Tibial artery (tissue), 4 donors: ENCODE data around the gene DUSP6.

Experiments
- DNase-seq, 2 donors: peaks; one replicate each; pipeline ENCODE4 v3.0.0-alpha.2; 2019
- H3K27ac ChIP-seq, 2 donors: fragments of 200-600 bp; sonication (generic) in 1 of 2; 1 replicate in 1 of 2; 2 replicates in 1 of 2; pipeline ENCODE4 v1.5.1; 2018 to 2019; ENCODE audit warnings: mild to moderate bottlenecking in 1 of 2
- H3K27me3 ChIP-seq, 2 donors: fragments of 200-600 bp; sonication (generic) in 1 of 2; one replicate each; pipeline versions ENCODE4 v1.5.1 to v1.6.0; 2016 to 2019
- H3K36me3 ChIP-seq, 3 donors: fragments of 200-600 bp; sonication (generic) in 2 of 3; one replicate each; pipeline ENCODE4 v1.5.1; 2016 to 2019; ENCODE audit warnings: mild to moderate bottlenecking in 2 of 3
- H3K4me1 ChIP-seq, 4 donors: fragments of 200-600 bp; sonication (generic) in 2 of 4; 1 replicate in 3 of 4; 2 replicates in 1 of 4; pipeline ENCODE4 v1.5.1; 2016 to 2019
- H3K4me3 ChIP-seq, 2 donors: fragments of 200-600 bp; sonication (generic) in 1 of 2; 1 replicate in 1 of 2; 2 replicates in 1 of 2; pipeline ENCODE4 v1.5.1; 2018 to 2019; ENCODE audit warnings: mild to moderate bottlenecking in 2 of 2
- H3K9me3 ChIP-seq, 3 donors: fragments of 200-600 bp; sonication (generic) in 1 of 3; one replicate each; pipeline ENCODE4 v1.5.1; 2016 to 2019
- intact Hi-C: fragments of 100-400 bp; cut with DNase I; formaldehyde crosslinking; loops from one replicate; pipeline ENCODE4 v1.15.0; 2023; ENCODE audit warnings: low total_unique reads
- TF ChIP-seq, protein P1 (sequence below), 2 experiments: fragments of 200-600 bp in 1 of 2; fragments of 450-650 bp in 1 of 2; IDR thresholded peaks; one replicate each; pipeline ENCODE4 v1.5.1; 2017 to 2019; ENCODE audit warnings: antibody characterized with exemption in 2 of 2, mild to moderate bottlenecking in 1 of 2, moderate library complexity in 1 of 2

DUSP6 gene

GRCh38 chr12:89306827-89307473, 45.4 kb downstream of the DUSP6 start:
- Histone ChIP-seq H3K36me3 (no peaks in the 10 kb centered on the region), H3K4me1 (peaks cover 0 to 21% (median 4%) of the 10 kb centered on the region in 4 donors), H3K4me3 (no peak overlapping the region), H3K27me3 (no peaks in the 10 kb centered on the region), H3K9me3 (no peaks in the 10 kb centered on the region), H3K27ac (no peak overlapping the region)
- intact Hi-C loops: no loop called here
- TF ChIP-seq, protein P1, sequence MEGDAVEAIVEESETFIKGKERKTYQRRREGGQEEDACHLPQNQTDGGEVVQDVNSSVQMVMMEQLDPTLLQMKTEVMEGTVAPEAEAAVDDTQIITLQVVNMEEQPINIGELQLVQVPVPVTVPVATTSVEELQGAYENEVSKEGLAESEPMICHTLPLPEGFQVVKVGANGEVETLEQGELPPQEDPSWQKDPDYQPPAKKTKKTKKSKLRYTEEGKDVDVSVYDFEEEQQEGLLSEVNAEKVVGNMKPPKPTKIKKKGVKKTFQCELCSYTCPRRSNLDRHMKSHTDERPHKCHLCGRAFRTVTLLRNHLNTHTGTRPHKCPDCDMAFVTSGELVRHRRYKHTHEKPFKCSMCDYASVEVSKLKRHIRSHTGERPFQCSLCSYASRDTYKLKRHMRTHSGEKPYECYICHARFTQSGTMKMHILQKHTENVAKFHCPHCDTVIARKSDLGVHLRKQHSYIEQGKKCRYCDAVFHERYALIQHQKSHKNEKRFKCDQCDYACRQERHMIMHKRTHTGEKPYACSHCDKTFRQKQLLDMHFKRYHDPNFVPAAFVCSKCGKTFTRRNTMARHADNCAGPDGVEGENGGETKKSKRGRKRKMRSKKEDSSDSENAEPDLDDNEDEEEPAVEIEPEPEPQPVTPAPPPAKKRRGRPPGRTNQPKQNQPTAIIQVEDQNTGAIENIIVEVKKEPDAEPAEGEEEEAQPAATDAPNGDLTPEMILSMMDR (IDR thresholded peaks at IDR 0.05): no peak
- no peak for DNase-seq

DNA sequence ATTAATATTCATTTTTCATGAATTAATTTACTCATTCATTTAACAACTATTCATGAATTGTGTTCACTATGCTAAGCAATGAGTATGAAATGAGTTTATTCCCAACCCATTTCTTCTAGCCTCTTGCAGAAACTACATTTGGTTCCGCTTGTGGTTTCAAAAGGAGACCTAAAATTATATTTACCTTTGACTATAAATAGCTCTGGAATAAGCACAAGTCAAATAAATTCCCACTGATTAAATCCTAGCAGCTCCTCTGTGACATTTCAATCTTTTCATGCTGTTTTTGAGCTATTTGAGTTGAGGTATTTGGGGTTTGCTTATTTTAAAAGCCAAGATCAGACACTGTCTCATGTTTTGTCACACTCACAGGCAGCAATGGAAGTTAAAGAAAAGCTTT, 46.9 kb downstream of the DUSP6 start:
- peaks cover 0 to 20% (median 4%) of the 10 kb centered on the region in 4 donors for H3K4me1 ChIP-seq
- no peaks in the 10 kb centered on the region for H3K36me3 ChIP-seq
- TF ChIP-seq, protein P1 (IDR thresholded peaks at IDR 0.05): no peak
- no peaks in the 10 kb centered on the region for H3K27me3 ChIP-seq
- H3K4me3 ChIP-seq: no peak overlapping the region
- H3K9me3 ChIP-seq: no peaks in the 10 kb centered on the region
- intact Hi-C loops: no loop called here
- H3K27ac ChIP-seq: peak overlapping the region in 1 of 2 donors; percentile 23
- no peak for DNase-seq

- Histone ChIP-seq H3K27ac (no peak overlapping the region), H3K4me3 (no peak overlapping the region), H3K9me3 (no peaks in the 10 kb centered on the region), H3K4me1 (peaks cover 0 to 4% (median 0%) of the 10 kb centered on the region in 4 donors), H3K27me3 (no peaks in the 10 kb centered on the region), H3K36me3 (no peaks in the 10 kb centered on the region)
- intact Hi-C loops: no loop called here
- TF ChIP-seq, protein P1 (IDR thresholded peaks at IDR 0.05): no peak
- DNase-seq: no peak
Measured at GRCh38 chr12:89299931-89300330, 52.4 kb downstream of the DUSP6 start.

- Histone ChIP-seq H3K27ac (no peak overlapping the region), H3K36me3 (no peaks in the 10 kb centered on the region), H3K4me1 (no peaks in the 10 kb centered on the region), H3K27me3 (no peaks in the 10 kb centered on the region), H3K4me3 (no peak overlapping the region), H3K9me3 (no peaks in the 10 kb centered on the region)
- TF ChIP-seq, protein P1 (IDR thresholded peaks at IDR 0.05): no peak
- intact Hi-C loops: no loop called here
- no peak for DNase-seq
Measured at GRCh38 chr12:89299417-89299816, 52.9 kb downstream of the DUSP6 start.
